ENCODE measurements around the gene ADGRG1.

DNA sequence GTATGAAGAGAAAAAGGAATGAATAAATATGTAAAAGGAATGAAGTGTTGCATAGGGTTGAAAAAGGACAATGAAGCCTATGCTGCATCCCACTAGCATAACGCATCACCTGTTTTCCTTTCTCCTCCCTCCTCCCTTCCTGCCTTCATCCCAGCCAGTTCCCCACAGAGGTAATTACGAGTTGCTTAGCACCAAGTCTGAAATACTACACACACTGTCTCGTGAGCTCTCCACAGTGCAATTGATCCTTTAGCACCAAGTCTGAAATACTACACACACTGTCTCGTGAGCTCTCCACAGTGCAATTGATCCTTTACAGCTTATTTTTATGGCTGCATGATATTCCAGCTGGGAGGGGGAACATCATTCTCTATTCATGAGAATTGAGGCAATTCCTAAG, 65.1 kb downstream of the ADGRG1 start:
- no peak for TF ChIP-seq EZH2 (IDR thresholded peaks at IDR 0.05; ENCODE audit: low read depth)
- TF ChIP-seq, protein P1, sequence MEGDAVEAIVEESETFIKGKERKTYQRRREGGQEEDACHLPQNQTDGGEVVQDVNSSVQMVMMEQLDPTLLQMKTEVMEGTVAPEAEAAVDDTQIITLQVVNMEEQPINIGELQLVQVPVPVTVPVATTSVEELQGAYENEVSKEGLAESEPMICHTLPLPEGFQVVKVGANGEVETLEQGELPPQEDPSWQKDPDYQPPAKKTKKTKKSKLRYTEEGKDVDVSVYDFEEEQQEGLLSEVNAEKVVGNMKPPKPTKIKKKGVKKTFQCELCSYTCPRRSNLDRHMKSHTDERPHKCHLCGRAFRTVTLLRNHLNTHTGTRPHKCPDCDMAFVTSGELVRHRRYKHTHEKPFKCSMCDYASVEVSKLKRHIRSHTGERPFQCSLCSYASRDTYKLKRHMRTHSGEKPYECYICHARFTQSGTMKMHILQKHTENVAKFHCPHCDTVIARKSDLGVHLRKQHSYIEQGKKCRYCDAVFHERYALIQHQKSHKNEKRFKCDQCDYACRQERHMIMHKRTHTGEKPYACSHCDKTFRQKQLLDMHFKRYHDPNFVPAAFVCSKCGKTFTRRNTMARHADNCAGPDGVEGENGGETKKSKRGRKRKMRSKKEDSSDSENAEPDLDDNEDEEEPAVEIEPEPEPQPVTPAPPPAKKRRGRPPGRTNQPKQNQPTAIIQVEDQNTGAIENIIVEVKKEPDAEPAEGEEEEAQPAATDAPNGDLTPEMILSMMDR (conservative IDR thresholded peaks at IDR 0.05): no peak
